ENCODE measurements around the gene BBLN.

BBLN gene

GRCh38 chr9:128169925-128170324, 9.9 kb downstream of the BBLN start:
- no peak for TF ChIP-seq EZH2phosphoT487 (IDR thresholded peaks at IDR 0.05; ENCODE audit: low read depth)
- no peak for TF ChIP-seq CTCF (IDR thresholded peaks at IDR 0.05; ENCODE audit: low read depth, low read length)
- Histone ChIP-seq H3K27ac (ENCODE audit: low read length) (no peak overlapping the region), H3K27me3 (ENCODE audit: low read depth, low read length) (no peaks in the 10 kb centered on the region), H3K9me3 (ENCODE audit: insufficient read depth, low read length) (no peaks in the 10 kb centered on the region), H3K36me3 (replicated peaks; ENCODE audit: low read depth, low read length) (peaks cover 38% of the 10 kb centered on the region), H2AFZ (ENCODE audit: low read depth, low read length) (no peak overlapping the region), H3K79me2 (ENCODE audit: low read length) (no peaks in the 10 kb centered on the region), H3K9ac (ENCODE audit: low read length) (no peak overlapping the region), H3K4me1 (ENCODE audit: low read length) (no peaks in the 10 kb centered on the region), H4K20me1 (ENCODE audit: insufficient read depth, low read length) (no peaks in the 10 kb centered on the region), H3K4me2 (ENCODE audit: low read length) (no peak overlapping the region), H3K4me3 (ENCODE audit: low read length) (no peak overlapping the region)

- H4K20me1 ChIP-seq (ENCODE audit: insufficient read depth, low read length): no peaks in the 10 kb centered on the region
- no peaks in the 10 kb centered on the region for H3K79me2 ChIP-seq (ENCODE audit: low read length)
- no peaks in the 10 kb centered on the region for H3K9me3 ChIP-seq (ENCODE audit: insufficient read depth, low read length)
- no peak overlapping the region for H3K4me2 ChIP-seq (ENCODE audit: low read length)
- no peaks in the 10 kb centered on the region for H3K4me1 ChIP-seq (ENCODE audit: low read length)
- H3K27ac ChIP-seq (ENCODE audit: low read length): no peak overlapping the region
- H3K9ac ChIP-seq (ENCODE audit: low read length): no peak overlapping the region
- no peak overlapping the region for H2AFZ ChIP-seq (ENCODE audit: low read depth, low read length)
- TF ChIP-seq EZH2phosphoT487 (IDR thresholded peaks at IDR 0.05; ENCODE audit: low read depth): no peak
- H3K27me3 ChIP-seq (ENCODE audit: low read depth, low read length): no peaks in the 10 kb centered on the region
- no peak overlapping the region for H3K4me3 ChIP-seq (ENCODE audit: low read length)
- peaks cover 26% of the 10 kb centered on the region for H3K36me3 ChIP-seq (replicated peaks; ENCODE audit: low read depth, low read length)
Measured at GRCh38 chr9:128174062-128174461, 14.0 kb downstream of the BBLN start.

GRCh38 chr9:128175102-128175563, 15.1 kb downstream of the BBLN start:
- Histone ChIP-seq H3K27ac (ENCODE audit: low read length) (no peak overlapping the region), H3K27me3 (ENCODE audit: low read depth, low read length) (no peaks in the 10 kb centered on the region), H3K36me3 (replicated peaks; ENCODE audit: low read depth, low read length) (peaks cover 27% of the 10 kb centered on the region), H3K4me3 (ENCODE audit: low read length) (no peak overlapping the region), H3K9ac (ENCODE audit: low read length) (no peak overlapping the region), H3K4me1 (ENCODE audit: low read length) (no peaks in the 10 kb centered on the region), H3K9me3 (ENCODE audit: insufficient read depth, low read length) (no peaks in the 10 kb centered on the region), H2AFZ (ENCODE audit: low read depth, low read length) (no peak overlapping the region), H3K79me2 (ENCODE audit: low read length) (no peaks in the 10 kb centered on the region), H3K4me2 (ENCODE audit: low read length) (no peak overlapping the region), H4K20me1 (ENCODE audit: insufficient read depth, low read length) (no peaks in the 10 kb centered on the region)
- TF ChIP-seq EZH2phosphoT487 (IDR thresholded peaks at IDR 0.05; ENCODE audit: low read depth): no peak
- TF ChIP-seq CTCF (IDR thresholded peaks at IDR 0.05; ENCODE audit: low read depth, low read length): no peak

- Histone ChIP-seq H3K9ac (ENCODE audit: low read length) (no peak overlapping the region), H3K36me3 (replicated peaks; ENCODE audit: low read depth, low read length) (peaks cover 32% of the 10 kb centered on the region)
Measured at GRCh38 chr9:128175726-128176125, 15.7 kb downstream of the BBLN start.

More at GRCh38 chr9:128175726-128176125, 15.7 kb downstream of the BBLN start:
- Histone ChIP-seq H3K9me3 (ENCODE audit: insufficient read depth, low read length) (no peaks in the 10 kb centered on the region), H3K27me3 (ENCODE audit: low read depth, low read length) (no peaks in the 10 kb centered on the region), H3K4me3 (ENCODE audit: low read length) (no peak overlapping the region), H3K4me2 (ENCODE audit: low read length) (no peak overlapping the region), H2AFZ (ENCODE audit: low read depth, low read length) (no peak overlapping the region), H3K79me2 (ENCODE audit: low read length) (no peaks in the 10 kb centered on the region), H4K20me1 (ENCODE audit: insufficient read depth, low read length) (no peaks in the 10 kb centered on the region), H3K4me1 (ENCODE audit: low read length) (no peaks in the 10 kb centered on the region), H3K27ac (ENCODE audit: low read length) (no peak overlapping the region)
- TF ChIP-seq EZH2phosphoT487 (IDR thresholded peaks at IDR 0.05; ENCODE audit: low read depth) (no peak), CTCF (IDR thresholded peaks at IDR 0.05; ENCODE audit: low read depth, low read length) (no peak)
